Keratinocyte (primary cell): ENCODE measurements around the gene ROBO2. TPM values are rescaled to one million over a fixed set of nuclear protein-coding genes. Genes with fewer than 3 reads are reported as not detected.
A peak's percentile ranks its signal among the peaks of the same experiment; 100 is the strongest.

Experiments used
- DNase-seq: peaks from one replicate; pipeline ENCODE4 v3.0.0-alpha.2; 2011; ENCODE audit warnings: low read depth, missing footprints, low spot score
- FAIRE-seq: peaks from 2 replicates; lab custom pipeline; 2011; peaks lifted over from hg19 to GRCh38; lab: Jason Lieb, UNC
- H2AFZ ChIP-seq: 2 replicates; pipeline ENCODE4 v1.6.0; 2012; ENCODE audit warnings: low read length, control low read depth, inconsistent platforms; ENCODE audit not compliant: control insufficient read depth
- H3K27ac ChIP-seq: 2 replicates; pipeline ENCODE4 v1.5.1; 2011; ENCODE audit warnings: low read length; ENCODE audit not compliant: control insufficient read depth, insufficient read depth
- H3K27me3 ChIP-seq: 3 replicates; pipeline ENCODE4 v1.6.0; 2011; ENCODE audit warnings: low read length; ENCODE audit not compliant: control insufficient read depth, insufficient read depth; ENCODE audit errors: extremely low read depth
- H3K36me3 ChIP-seq, 2 experiments: 2 replicates in 1 of 2; 3 replicates in 1 of 2; pipeline ENCODE4 v1.5.1; 2011; ENCODE audit warnings: low read length in 2 of 2, mild to moderate bottlenecking in 1 of 2; ENCODE audit not compliant: control insufficient read depth in 2 of 2, insufficient read depth in 2 of 2; ENCODE audit errors: extremely low read depth in 1 of 2
- H3K4me1 ChIP-seq: 3 replicates; pipeline ENCODE4 v1.5.1; 2011; ENCODE audit warnings: low read length; ENCODE audit not compliant: control insufficient read depth, insufficient read depth; ENCODE audit errors: extremely low read depth
- H3K4me2 ChIP-seq: 3 replicates; pipeline ENCODE4 v1.6.0; 2011; ENCODE audit warnings: low read depth, low read length; ENCODE audit not compliant: control insufficient read depth, insufficient read depth; ENCODE audit errors: extremely low read depth
- H3K4me3 ChIP-seq, 3 experiments: fragments of 200-600 bp in 1 of 3; sonication (generic) in 1 of 3; 2 replicates in 2 of 3; 3 replicates in 1 of 3; pipeline ENCODE4 v1.5.1; 2011 to 2016; ENCODE audit warnings: low read length in 3 of 3, mild to moderate bottlenecking in 3 of 3, control low read depth in 2 of 3, inconsistent platforms in 1 of 3, low read depth in 1 of 3, mixed read lengths in 1 of 3, mixed run types in 1 of 3, moderate library complexity in 1 of 3; ENCODE audit not compliant: control insufficient read depth in 2 of 3, insufficient read depth in 2 of 3; ENCODE audit errors: extremely low read depth in 1 of 3
- H3K79me2 ChIP-seq: 2 replicates; pipeline ENCODE4 v1.6.0; 2012; ENCODE audit warnings: low read length; ENCODE audit not compliant: control insufficient read depth, insufficient read depth
- H3K9ac ChIP-seq: 3 replicates; pipeline ENCODE4 v1.6.0; 2011; ENCODE audit warnings: low read length; ENCODE audit not compliant: control insufficient read depth, insufficient read depth; ENCODE audit errors: extremely low read depth
- H3K9me1 ChIP-seq: 3 replicates; pipeline ENCODE4 v1.6.0; 2011; ENCODE audit warnings: low read length; ENCODE audit not compliant: control insufficient read depth, insufficient read depth; ENCODE audit errors: extremely low read depth
- H3K9me3 ChIP-seq: 2 replicates; pipeline ENCODE4 v1.5.1; 2012; ENCODE audit warnings: low read depth, low read length; ENCODE audit not compliant: control insufficient read depth
- H4K20me1 ChIP-seq: 3 replicates; pipeline ENCODE4 v1.6.0; 2011; ENCODE audit warnings: low read length; ENCODE audit not compliant: control insufficient read depth, insufficient read depth; ENCODE audit errors: extremely low read depth
- CTCF ChIP-seq, 3 experiments: IDR thresholded peaks in 1 of 3; conservative IDR thresholded peaks in 1 of 3; optimal IDR thresholded peaks in 1 of 3; 2 replicates in 2 of 3; 3 replicates in 1 of 3; pipeline versions ENCODE3 to v1.5.1; 2011; ENCODE audit warnings: low read length in 3 of 3, mild to moderate bottlenecking in 3 of 3, moderate library complexity in 2 of 3, control low read depth in 1 of 3, inconsistent platforms in 1 of 3; ENCODE audit not compliant: insufficient read depth in 2 of 3; ENCODE audit errors: extremely low read depth in 1 of 3
- EZH2 ChIP-seq: IDR thresholded peaks from one replicate; pipeline ENCODE4 v1.6.1; 2012; ENCODE audit warnings: inconsistent platforms, mild to moderate bottlenecking, low read length, moderate library complexity
- dilution Hi-C: fragments of 300-500 bp; cut with MboI; formaldehyde crosslinking; loops from one replicate; pipeline ENCODE4 v1.7.0; 2020; ENCODE audit warnings: low sequenced_read_pairs; ENCODE audit not compliant: extremely low pct_ligation_motif_present
- polyA plus RNA-seq, 5 experiments: library from polyadenylated mRNA; depleted of rRNA in 3 of 5; stranded (reverse) in 3 of 5; stranded (forward) in 1 of 5; unstranded in 1 of 5; fragments of >200 nt; gene quantifications; 1 replicate in 1 of 5; 2 replicates in 3 of 5; 3 replicates in 1 of 5; pipeline versions ENCODE4 v1.2.1 to v1.2.3, GENCODE V29; 2011 to 2012; ENCODE audit warnings: missing spikeins in 2 of 5, low read depth in 1 of 5, low replicate concordance in 1 of 5

Gene ROBO2
- polyA plus RNA-seq, 1 donor (not counting 4 experiments of a cell fraction or from before 2014, with no cell fraction given), result 0.30 TPM

DNA sequence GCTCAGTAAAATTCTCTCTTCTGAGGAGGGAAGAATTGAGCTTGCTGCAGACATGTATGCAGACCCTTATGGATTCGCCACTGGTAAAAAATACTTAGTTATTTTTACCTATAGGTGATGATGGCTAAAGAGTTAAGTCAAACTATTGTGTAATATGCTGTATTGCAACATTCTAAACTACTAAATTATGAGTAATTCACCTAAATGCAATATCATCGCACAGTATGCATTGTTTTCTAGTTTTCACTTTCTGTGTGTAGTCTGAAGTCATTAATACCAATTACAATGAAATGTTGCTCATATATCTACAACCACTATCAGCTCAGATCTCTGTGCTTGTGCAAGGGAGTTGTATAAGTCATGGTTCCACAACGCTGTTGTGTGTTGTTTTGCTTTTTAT is 48.7 kb upstream of the ROBO2 start:
- FAIRE-seq, result peak; percentile 55
- dilution Hi-C loops, result no loop called here

DNA sequence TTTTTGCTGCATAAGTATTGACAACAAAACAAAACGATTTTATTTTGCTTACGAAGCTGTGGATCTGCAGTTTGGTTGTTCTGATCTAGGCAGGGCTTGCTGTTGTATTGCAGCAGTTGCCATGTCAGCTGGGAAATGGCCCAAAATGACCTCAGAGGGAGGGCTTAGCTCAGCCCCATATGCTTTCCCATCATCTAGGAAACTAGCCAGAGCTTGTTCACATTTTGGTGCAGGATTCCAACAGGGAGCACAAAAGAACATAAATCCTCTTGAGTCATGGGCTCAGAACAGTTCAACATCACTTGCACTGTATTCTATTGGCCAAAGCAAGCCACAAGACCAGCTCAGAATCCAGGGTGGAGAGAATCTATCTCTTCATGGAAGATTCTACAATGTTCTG is 42.2 kb upstream of the ROBO2 start:
- Histone ChIP-seq H3K27me3 (no peaks in the 10 kb centered on the region), H2AFZ (peak overlapping the region; percentile 56), H3K4me2 (peak overlapping the region; percentile 5), H3K4me3 (no peak overlapping the region), H3K36me3 (no peaks in the 10 kb centered on the region), H3K9me1 (no peaks in the 10 kb centered on the region), H3K4me1 (peaks cover 11% of the 10 kb centered on the region), H4K20me1 (no peaks in the 10 kb centered on the region), H3K9ac (no peak overlapping the region), H3K79me2 (no peaks in the 10 kb centered on the region), H3K27ac (peak overlapping the region; percentile 40), H3K9me3 (no peaks in the 10 kb centered on the region)
- peak; percentile 90 for FAIRE-seq
- dilution Hi-C loops, result no loop called here
- TF ChIP-seq EZH2, result no peak
- TF ChIP-seq CTCF (optimal IDR thresholded peaks at IDR 0.05 in 1 of 3, IDR thresholded peaks at IDR 0.05 in 1 of 3, conservative IDR thresholded peaks at IDR 0.05 in 1 of 3; ENCODE audit: extremely low read depth in 1 of 3, insufficient read depth in 2 of 3, low read length in 3 of 3), result no peak
- DNase-seq, result peak; percentile 23

More for the DNA sequence above, 48.7 kb upstream of the ROBO2 start:
- DNase-seq, result no peak
- no peak overlapping the region for H3K27ac ChIP-seq
- H4K20me1 ChIP-seq, result no peaks in the 10 kb centered on the region
- H3K9me3 ChIP-seq, result no peaks in the 10 kb centered on the region
- H3K79me2 ChIP-seq, result no peaks in the 10 kb centered on the region
- H2AFZ ChIP-seq, result no peak overlapping the region
- no peaks in the 10 kb centered on the region for H3K36me3 ChIP-seq
- H3K4me3 ChIP-seq, result no peak overlapping the region
- peak overlapping the region; percentile 22 for H3K4me2 ChIP-seq
- H3K27me3 ChIP-seq, result no peaks in the 10 kb centered on the region
- no peak overlapping the region for H3K9ac ChIP-seq
- no peaks in the 10 kb centered on the region for H3K4me1 ChIP-seq
- no peak for TF ChIP-seq CTCF (optimal IDR thresholded peaks at IDR 0.05 in 1 of 3, IDR thresholded peaks at IDR 0.05 in 1 of 3, conservative IDR thresholded peaks at IDR 0.05 in 1 of 3; ENCODE audit: extremely low read depth in 1 of 3, insufficient read depth in 2 of 3, low read length in 3 of 3)
- no peak for TF ChIP-seq EZH2
- H3K9me1 ChIP-seq, result no peaks in the 10 kb centered on the region
